HAP-1 (cell line): ENCODE data around the gene ZDHHC11B.

Experiments used
- DNase-seq, 2 experiments: peaks; one replicate each; pipeline ENCODE4 v3.0.0-alpha.2; 2016 to 2020; ENCODE audit warnings: low spot score in 2 of 2
- H3K27me3 ChIP-seq: fragments of 250-450 bp; sonication (Bioruptor Pico); 2 replicates; pipeline ENCODE4 v1.5.1; 2020; ENCODE audit warnings: low read depth, mild to moderate bottlenecking, moderate library complexity
- H3K36me3 ChIP-seq: fragments of 250-450 bp; sonication (Bioruptor Pico); replicated peaks from 2 replicates; pipeline ENCODE4 v1.5.1; 2020; ENCODE audit warnings: mild to moderate bottlenecking
- H3K4me1 ChIP-seq: fragments of 250-450 bp; sonication (Bioruptor Pico); 2 replicates; pipeline ENCODE4 v1.5.1; 2020; ENCODE audit warnings: mild to moderate bottlenecking
- H3K4me3 ChIP-seq: fragments of 250-450 bp; sonication (Bioruptor Pico); 2 replicates; pipeline ENCODE4 v1.5.1; 2020; ENCODE audit warnings: mild to moderate bottlenecking, moderate library complexity
- H3K9me3 ChIP-seq: fragments of 250-450 bp; sonication (Bioruptor Pico); 2 replicates; pipeline ENCODE4 v1.5.1; 2020; ENCODE audit warnings: mild to moderate bottlenecking, moderate library complexity
- in situ Hi-C: fragments of 300-500 bp; cut with MboI; formaldehyde crosslinking; loops from 3 replicates; pipeline ENCODE4 v1.14.3; 2020; ENCODE audit warnings: low sequenced_read_pairs, inconsistent platforms, mixed read lengths

ZDHHC11B gene

DNA sequence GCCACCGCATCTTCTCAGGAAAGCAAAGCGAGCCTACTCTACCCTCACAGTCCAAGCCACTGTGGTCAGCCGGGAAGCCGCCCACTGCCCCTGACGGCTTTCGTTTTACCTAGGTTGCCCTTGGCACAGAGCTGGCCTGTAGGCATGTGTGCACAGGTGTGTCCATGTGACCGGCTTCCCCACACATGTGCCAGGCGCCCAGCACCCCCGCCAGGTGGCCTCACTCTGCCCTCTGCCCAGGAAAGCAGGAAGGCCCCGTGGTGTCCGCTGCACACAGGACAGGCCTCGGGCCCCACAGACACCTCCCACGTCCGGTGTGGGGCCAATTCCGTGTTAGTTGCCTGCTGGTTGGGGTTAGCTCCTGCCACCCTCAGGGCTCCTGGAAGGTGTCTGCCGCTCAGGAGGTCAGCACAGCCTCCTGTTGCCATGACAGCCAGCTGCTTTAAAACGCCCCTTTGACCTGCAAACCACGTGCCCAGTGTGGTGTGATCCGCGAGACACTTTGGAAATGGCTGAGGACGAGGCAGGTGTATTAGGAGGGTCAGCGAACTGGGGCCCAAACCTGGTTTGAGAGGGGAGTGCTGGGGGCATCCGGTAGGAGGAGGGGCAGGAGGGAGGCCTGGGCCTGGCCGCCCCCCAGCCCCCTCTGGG lies 120.1 kb downstream of the ZDHHC11B start:
- H3K9me3 ChIP-seq = no peaks in the 10 kb centered on the region; the same call in 1 of the 2 replicates
- in situ Hi-C loops = no loop called here
- no peak for DNase-seq
- H3K27me3 ChIP-seq = no peaks in the 10 kb centered on the region
- H3K4me1 ChIP-seq = no peaks in the 10 kb centered on the region
- no peak overlapping the region for H3K4me3 ChIP-seq
- peaks cover 59% of the 10 kb centered on the region for H3K36me3 ChIP-seq

DNA sequence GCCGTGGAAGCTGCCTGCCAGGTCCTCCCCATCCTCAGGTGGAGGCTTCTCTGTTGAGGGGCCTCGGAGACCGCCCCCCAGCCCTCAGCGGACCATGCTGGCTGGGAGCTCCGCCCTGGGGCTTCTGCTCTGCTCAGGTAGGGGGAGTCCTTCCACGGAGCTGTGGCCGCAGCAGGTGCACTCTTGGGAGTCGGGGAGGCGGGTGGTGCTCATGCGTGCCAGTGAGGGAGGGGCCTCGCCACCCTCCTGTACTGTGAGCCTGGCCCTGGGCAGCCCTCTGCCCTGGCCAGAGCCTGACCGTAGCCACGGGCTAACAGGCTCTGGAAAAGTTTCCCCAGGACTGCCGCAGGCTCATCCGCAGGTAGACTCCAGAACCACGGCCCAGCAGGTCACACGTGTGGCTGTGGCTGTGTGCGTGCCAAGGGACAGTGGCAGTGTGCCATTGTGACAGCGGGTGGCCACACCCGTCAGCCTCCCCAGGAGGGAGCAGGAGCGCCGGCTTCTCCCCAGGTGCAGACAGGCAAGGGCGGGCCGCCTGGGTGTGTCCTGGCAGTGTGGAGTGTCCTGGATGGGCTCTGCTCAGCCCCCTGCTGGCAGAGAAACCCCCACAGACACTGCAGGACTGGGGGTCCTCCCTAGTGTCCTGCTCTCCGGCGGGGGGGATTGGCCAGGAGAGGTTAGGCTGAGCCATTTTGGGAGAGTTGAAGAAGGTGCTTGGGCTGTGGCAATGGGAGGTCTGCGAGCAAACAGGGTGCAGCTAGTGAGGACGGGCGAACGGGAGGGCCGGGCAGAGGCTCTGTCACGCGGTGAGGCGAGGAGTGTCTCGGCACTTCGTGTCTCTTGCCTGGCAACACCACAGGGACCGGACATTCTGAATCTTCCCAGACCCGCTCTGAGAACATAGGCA lies 120.8 kb downstream of the ZDHHC11B start:
- Histone ChIP-seq H3K27me3 (no peaks in the 10 kb centered on the region), H3K4me1 (no peaks in the 10 kb centered on the region), H3K9me3 (no peaks in the 10 kb centered on the region; the same call in 1 of the 2 replicates), H3K4me3 (no peak overlapping the region), H3K36me3 (peaks cover 63% of the 10 kb centered on the region)
- no peak for DNase-seq
- in situ Hi-C loops = no loop called here

DNA sequence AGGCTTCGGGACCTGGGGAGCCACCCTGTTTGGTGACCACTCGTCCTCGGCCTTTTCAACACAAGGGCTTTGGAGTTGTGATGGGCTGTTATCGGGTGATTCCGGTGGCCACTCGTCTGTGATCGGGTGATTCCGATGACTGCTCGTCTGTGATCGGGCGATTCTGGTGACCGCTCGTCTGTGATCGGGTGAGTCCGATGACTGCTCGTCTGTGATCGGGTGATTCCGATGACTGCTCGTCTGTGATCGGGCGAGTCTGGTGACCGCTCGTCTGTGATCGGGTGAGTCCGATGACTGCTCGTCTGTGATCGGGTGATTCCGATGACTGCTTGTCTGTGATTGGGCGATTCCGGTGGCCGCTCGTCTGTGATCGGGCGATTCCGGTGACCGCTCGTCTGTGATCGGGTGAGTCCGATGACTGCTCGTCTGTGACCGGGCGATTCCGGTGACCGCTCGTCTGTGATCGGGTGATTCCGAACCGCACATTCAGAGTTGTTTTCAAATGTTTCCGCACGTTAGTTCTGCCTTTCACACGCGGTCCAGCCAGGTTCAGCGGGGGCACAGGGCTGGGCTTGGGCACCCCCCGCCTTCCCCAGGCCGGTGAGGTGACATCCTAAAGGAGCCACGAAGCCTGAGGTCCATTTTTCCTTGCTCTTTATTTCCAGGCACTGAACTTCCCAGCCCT lies 121.6 kb downstream of the ZDHHC11B start:
- peaks cover 61% of the 10 kb centered on the region for H3K36me3 ChIP-seq

DNA sequence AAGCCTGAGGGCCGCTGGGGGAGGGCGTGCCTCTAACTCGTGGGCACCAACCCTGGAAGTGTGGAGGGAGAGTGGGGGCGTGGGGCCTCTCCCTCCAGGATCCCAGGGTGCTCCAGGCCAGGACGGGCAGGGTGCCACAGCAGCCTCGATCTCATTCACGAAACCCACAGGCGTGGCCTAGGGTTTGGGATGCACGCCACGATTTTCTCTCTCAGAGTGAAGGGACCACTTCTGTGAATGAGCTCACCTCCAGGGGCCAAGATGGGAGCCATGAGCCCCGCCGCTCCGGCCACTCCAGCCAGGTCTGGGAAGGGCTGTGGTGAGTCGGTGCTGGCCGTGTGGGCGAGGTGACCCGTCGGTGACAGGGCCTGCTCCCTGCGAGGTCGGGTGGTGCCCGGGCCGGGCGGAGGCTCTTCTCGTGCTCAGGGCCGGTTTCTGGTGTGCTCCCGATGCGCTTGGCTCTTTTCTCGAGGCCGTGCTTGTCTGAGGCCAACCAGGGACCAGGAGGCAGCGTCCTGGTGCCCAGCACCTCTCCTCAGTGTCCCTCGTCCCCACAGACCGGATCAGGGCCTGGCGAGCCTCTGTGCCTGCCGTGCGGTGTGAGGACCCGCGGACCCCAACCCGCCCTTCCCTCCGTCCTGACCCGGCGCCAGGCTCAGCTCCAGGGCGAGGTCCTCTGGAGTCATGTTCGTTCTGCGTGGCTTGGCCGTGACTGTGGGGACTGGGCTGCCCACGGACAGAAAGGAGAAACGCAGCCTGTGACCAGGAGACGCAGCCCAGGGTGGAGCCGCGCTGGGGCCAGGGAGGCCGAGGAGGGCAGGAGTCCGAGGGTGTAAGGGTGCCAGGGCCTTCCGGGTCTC lies 122.4 kb downstream of the ZDHHC11B start:
- no peak for DNase-seq
- Histone ChIP-seq H3K36me3 (peaks cover 65% of the 10 kb centered on the region), H3K9me3 (no peaks in the 10 kb centered on the region; the same call in 1 of the 2 replicates), H3K4me3 (no peak overlapping the region), H3K4me1 (no peaks in the 10 kb centered on the region), H3K27me3 (no peaks in the 10 kb centered on the region)
- in situ Hi-C loops = no loop called here

More for the DNA sequence above, 121.6 kb downstream of the ZDHHC11B start:
- Histone ChIP-seq H3K27me3 (no peaks in the 10 kb centered on the region), H3K9me3 (no peaks in the 10 kb centered on the region; the same call in 1 of the 2 replicates), H3K4me3 (no peak overlapping the region), H3K4me1 (no peaks in the 10 kb centered on the region)
- DNase-seq = no peak
- in situ Hi-C loops = no loop called here

DNA sequence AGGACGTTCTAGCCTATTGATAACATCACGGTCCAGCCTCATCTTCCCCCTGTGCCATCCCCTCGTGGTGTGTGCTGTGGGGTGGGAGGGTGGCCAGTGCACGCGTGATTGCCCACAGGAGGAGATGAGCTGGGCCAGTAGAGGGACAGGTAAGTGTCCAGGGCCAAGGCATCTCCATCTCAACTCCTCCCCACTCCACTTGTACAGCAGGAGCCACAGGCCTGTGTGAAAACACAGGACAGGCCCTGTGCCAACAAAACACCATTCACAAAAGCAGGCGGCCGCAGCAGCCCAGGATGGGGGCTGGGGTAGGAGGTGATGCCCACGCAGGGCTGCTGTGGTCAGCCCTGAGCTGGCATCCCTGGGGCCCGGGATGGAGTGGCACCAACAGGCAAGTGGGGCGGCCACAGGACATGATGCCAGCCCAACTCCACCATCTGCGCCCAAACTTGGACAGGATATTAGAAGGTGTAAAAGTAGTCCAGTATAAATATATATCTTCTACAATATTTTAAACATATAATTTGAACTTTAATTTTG lies 124.0 kb downstream of the ZDHHC11B start:
- in situ Hi-C loops = no loop called here
- Histone ChIP-seq H3K9me3 (no peaks in the 10 kb centered on the region; the same call in 1 of the 2 replicates), H3K4me3 (no peak overlapping the region), H3K36me3 (peaks cover 74% of the 10 kb centered on the region), H3K27me3 (no peaks in the 10 kb centered on the region), H3K4me1 (no peaks in the 10 kb centered on the region)
- no peak for DNase-seq
